Gastroesophageal sphincter (tissue), 4 donors: ENCODE results near the gene PHC2. TPM values are rescaled to one million over a fixed set of nuclear protein-coding genes. Genes with fewer than 3 reads are reported as not detected.

Source experiments
- ATAC-seq: fragments of 150-250 bp; one replicate; pipeline ENCODE4 v1.9.1; 2016; ENCODE audit warnings: mild to moderate bottlenecking, moderate library complexity
- H3K27ac ChIP-seq, 4 donors: fragments of 200-600 bp; sonication (generic) in 3 of 4; 1 replicate in 3 of 4; 2 replicates in 1 of 4; pipeline ENCODE4 v1.5.1; 2016 to 2019
- H3K27me3 ChIP-seq: fragments of 200-600 bp; sonication (generic); one replicate; pipeline ENCODE4 v1.5.1; 2019
- H3K36me3 ChIP-seq, 2 donors: fragments of 200-600 bp; sonication (generic); one replicate each; pipeline ENCODE4 v1.5.1; 2019; ENCODE audit warnings: control low read depth in 1 of 2
- H3K4me1 ChIP-seq, 3 donors: fragments of 200-600 bp; sonication (generic); 1 replicate in 2 of 3; 2 replicates in 1 of 3; pipeline ENCODE4 v1.5.1; 2016 to 2019; ENCODE audit warnings: control low read depth in 2 of 3
- H3K4me3 ChIP-seq, 2 donors: fragments of 200-600 bp; sonication (generic); one replicate each; pipeline ENCODE4 v1.5.1; 2019; ENCODE audit warnings: mild to moderate bottlenecking in 1 of 2, moderate library complexity in 1 of 2
- H3K9me3 ChIP-seq, 3 donors: fragments of 200-600 bp; sonication (generic); one replicate each; pipeline ENCODE4 v1.5.1; 2017 to 2019; ENCODE audit warnings: control low read depth in 2 of 3
- EP300 ChIP-seq: sonication (generic); formaldehyde crosslinking; IDR thresholded peaks from one replicate; pipeline ENCODE4 v1.6.1; 2017; ENCODE audit warnings: antibody characterized with exemption, mild to moderate bottlenecking
- POLR2A ChIP-seq, 2 donors: fragments of 450-650 bp; IDR thresholded peaks; one replicate each; pipeline ENCODE4 v1.6.1; 2017; ENCODE audit warnings: antibody characterized with exemption in 2 of 2, mild to moderate bottlenecking in 2 of 2, moderate library complexity in 1 of 2
- POLR2AphosphoS5 ChIP-seq: sonication (generic); formaldehyde crosslinking; IDR thresholded peaks from one replicate; pipeline ENCODE4 v1.6.1; 2017; ENCODE audit warnings: antibody characterized with exemption
- WGBS, 2 donors: methylation state at CpG; one replicate each; pipeline ENCODE4 v1.1.5; 2018; ENCODE audit warnings: low coverage in 1 of 2; 5-methylcytosine and 5-hydroxymethylcytosine counted together
- total RNA-seq, 4 donors: library from RNA; depleted of rRNA; stranded (reverse); fragments of >200 nt; gene quantifications; one replicate each; pipeline ENCODE4 v1.1.0, GENCODE V29; 2016
- TF ChIP-seq, protein P1 (sequence below), 4 experiments: fragments of 200-600 bp in 2 of 4; fragments of 450-650 bp in 2 of 4; sonication (generic) in 1 of 4; IDR thresholded peaks; one replicate each; pipeline ENCODE4 v1.5.1; 2017 to 2019; ENCODE audit warnings: antibody characterized with exemption in 4 of 4, mild to moderate bottlenecking in 2 of 4, moderate library complexity in 2 of 4

The PHC2 gene
- total RNA-seq, 4 donors from 2014 or later, result 99.8 to 223 (median 181) TPM

DNA sequence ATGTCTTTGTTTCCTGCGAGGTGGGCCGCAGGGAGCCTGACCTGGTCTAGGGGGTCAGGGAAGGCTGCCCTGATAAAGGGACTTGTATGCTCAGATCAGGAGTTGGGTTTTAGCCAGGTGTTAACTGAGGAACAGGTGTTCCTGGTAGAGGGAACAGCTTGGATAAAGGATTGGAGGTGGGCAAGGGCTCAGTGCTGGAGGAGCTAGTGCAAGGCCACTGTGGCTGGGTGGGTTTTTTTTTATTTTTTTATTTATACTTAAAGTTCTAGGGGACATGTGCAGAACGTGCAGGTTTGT is 141.1 kb downstream of the PHC2 start:
- H3K4me3 ChIP-seq, result no peak overlapping the region
- no peaks in the 10 kb centered on the region for H3K27me3 ChIP-seq
- no peak overlapping the region for H3K27ac ChIP-seq
- WGBS, 2 donors, result 93 to 97% methylated on average over 1 to 3 of the region's 3 CpGs
- ATAC-seq, result no peak
- peaks cover 0 to 47% of the 10 kb centered on the region in 2 donors for H3K36me3 ChIP-seq
- H3K9me3 ChIP-seq, result no peaks in the 10 kb centered on the region
- peaks cover 0 to 41% (median 4%) of the 10 kb centered on the region in 3 donors for H3K4me1 ChIP-seq
- TF ChIP-seq, protein P1, sequence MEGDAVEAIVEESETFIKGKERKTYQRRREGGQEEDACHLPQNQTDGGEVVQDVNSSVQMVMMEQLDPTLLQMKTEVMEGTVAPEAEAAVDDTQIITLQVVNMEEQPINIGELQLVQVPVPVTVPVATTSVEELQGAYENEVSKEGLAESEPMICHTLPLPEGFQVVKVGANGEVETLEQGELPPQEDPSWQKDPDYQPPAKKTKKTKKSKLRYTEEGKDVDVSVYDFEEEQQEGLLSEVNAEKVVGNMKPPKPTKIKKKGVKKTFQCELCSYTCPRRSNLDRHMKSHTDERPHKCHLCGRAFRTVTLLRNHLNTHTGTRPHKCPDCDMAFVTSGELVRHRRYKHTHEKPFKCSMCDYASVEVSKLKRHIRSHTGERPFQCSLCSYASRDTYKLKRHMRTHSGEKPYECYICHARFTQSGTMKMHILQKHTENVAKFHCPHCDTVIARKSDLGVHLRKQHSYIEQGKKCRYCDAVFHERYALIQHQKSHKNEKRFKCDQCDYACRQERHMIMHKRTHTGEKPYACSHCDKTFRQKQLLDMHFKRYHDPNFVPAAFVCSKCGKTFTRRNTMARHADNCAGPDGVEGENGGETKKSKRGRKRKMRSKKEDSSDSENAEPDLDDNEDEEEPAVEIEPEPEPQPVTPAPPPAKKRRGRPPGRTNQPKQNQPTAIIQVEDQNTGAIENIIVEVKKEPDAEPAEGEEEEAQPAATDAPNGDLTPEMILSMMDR (IDR thresholded peaks at IDR 0.05), result no peak
- TF ChIP-seq EP300 (no peak), POLR2AphosphoS5 (no peak), POLR2A (IDR thresholded peaks at IDR 0.05) (no peak)

DNA sequence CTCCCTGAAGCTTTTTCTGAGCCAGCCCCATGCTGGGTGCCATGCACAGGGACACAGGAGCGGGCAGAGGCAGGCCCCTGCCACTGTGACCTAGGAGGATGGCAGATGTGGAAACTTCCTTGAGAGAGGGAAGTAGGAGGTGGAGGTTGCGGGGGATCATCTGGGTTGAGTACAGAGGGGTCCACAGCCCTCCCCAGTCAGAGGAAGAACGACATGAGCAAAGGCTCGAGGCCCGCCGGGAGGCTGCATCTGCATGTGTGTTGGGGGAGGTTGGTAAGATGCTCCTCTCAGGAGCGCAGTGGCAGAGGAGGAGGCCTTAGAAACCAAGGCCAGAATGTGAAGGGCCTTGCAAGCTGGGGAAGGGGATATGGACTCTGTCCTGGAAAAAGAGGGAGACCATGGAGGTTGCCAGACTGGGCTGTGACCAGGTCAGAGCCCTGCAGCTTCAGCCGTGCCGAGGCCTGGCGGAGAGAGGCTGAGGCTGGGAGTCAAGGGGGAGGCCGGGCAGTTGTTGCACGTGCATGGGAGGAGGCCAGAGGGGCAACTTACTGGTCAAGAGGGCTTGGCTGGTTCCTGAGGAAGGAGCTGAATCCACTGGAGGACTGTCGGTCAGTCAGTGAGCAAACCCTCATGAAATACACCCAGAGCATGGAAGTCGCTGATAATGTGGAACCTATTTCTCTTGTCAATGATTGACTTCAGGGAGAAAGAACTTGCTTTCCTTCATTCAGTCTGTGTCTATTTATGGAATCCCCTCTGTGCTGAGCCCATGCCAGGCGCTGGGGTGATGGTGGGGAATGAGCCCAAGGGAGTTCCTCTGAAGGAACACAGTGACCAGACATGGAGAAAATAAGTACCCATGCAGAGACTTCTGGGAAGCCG is 141.7 kb downstream of the PHC2 start:
- H3K4me1 ChIP-seq, result peaks cover 0 to 36% (median 4%) of the 10 kb centered on the region in 3 donors

DNA sequence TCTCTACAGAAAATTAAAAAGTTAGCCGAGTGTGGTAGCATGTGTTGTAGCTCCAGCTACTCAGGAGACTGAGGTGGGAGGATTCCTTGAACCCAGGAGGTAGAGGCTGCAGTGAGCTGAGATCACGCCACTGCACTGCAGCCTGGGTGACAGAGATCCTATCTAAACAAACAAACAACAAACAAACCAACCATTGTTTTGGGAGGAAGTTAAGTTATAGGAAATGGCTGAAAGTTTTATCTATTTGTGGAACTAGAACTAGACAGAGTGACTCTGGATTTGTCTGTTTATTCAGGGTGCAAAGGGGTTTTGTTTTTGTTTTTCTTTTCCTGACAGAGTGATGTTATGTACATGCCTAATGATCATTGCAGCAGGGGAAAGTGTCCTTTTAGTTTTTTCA is 143.6 kb downstream of the PHC2 start:
- Histone ChIP-seq H3K9me3 (no peaks in the 10 kb centered on the region), H3K36me3 (peaks cover 0 to 48% of the 10 kb centered on the region in 2 donors), H3K27ac (no peak overlapping the region), H3K4me1 (peaks cover 0 to 23% (median 0%) of the 10 kb centered on the region in 3 donors), H3K27me3 (no peaks in the 10 kb centered on the region), H3K4me3 (no peak overlapping the region)
- ATAC-seq, result no peak
- no peak for TF ChIP-seq EP300
- TF ChIP-seq POLR2A (IDR thresholded peaks at IDR 0.05), result no peak
- TF ChIP-seq POLR2AphosphoS5, result no peak
- TF ChIP-seq, protein P1 (IDR thresholded peaks at IDR 0.05), result no peak
- 87 to 92% methylated on average over 2 of the region's 2 CpGs for WGBS, 2 donors

More for the DNA sequence above, 141.7 kb downstream of the PHC2 start:
- Histone ChIP-seq H3K4me3 (no peak overlapping the region), H3K27ac (peak overlapping the region in 1 of 4 donors; percentile 17), H3K9me3 (no peaks in the 10 kb centered on the region), H3K36me3 (peaks cover 0 to 44% of the 10 kb centered on the region in 2 donors), H3K27me3 (no peaks in the 10 kb centered on the region)
- TF ChIP-seq EP300 (no peak), POLR2A (IDR thresholded peaks at IDR 0.05) (no peak), POLR2AphosphoS5 (no peak)
- TF ChIP-seq, protein P1 (IDR thresholded peaks at IDR 0.05), result no peak
- 83 to 94% methylated on average over 6 to 11 of the region's 16 CpGs for WGBS, 2 donors
- ATAC-seq, result no peak

DNA sequence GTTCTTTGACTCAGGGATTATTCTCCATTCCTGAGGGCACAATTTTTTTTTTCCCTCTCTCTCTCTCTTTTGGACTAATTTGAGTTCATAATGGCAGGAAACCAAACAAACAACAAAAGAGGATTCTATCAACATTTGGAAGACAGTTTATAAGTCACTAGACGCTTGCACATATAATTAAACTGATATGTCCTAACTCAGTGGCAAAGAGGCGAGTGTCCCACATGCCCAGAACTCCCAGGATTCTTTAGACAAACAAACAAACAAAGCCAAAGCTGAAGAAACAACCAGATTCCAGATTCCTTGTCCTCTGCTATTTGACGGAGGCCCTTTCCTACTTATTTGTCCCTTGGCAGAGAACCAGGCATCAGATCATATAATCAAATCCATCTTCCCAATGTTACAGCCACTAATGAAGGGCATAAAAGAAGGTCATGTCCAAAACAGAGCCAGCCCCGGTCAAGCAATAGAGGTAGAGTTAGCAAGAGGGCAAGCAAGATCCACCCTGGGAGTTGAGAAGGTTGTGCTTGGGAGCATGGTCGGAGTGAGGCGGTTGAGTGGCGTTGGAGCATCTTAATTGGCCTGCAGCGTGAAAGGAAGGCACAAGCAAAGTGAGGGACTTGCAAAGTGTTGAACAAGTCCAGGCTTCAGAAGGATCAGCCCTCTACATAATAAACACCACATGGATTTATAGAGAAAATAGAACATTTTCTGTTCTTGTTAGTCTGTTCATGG is 144.3 kb downstream of the PHC2 start:
- Histone ChIP-seq H3K9me3 (no peaks in the 10 kb centered on the region), H3K36me3 (peaks cover 0 to 55% of the 10 kb centered on the region in 2 donors), H3K4me3 (no peak overlapping the region), H3K27ac (no peak overlapping the region), H3K27me3 (no peaks in the 10 kb centered on the region), H3K4me1 (peaks cover 0 to 23% (median 0%) of the 10 kb centered on the region in 3 donors)
- WGBS, 2 donors, result 75 to 77% methylated on average over 7 to 8 of the region's 8 CpGs
- no peak for TF ChIP-seq EP300
- TF ChIP-seq POLR2AphosphoS5, result no peak
- TF ChIP-seq POLR2A (IDR thresholded peaks at IDR 0.05), result no peak
- TF ChIP-seq, protein P1 (IDR thresholded peaks at IDR 0.05), result no peak
- no peak for ATAC-seq
